IMR-90 (cell line): Measurements from ENCODE around the gene ZFPM1. TPM values are rescaled to one million over a fixed set of nuclear protein-coding genes. Genes with fewer than 3 reads are reported as not detected.

Experiments
- ATAC-seq: fragments of 200-7000 bp; cut with Tn5 transposase; 2 replicates; pipeline ENCODE4 v1.9.1; 2020; ENCODE audit warnings: low read depth, mild to moderate bottlenecking, moderate library complexity
- BruUV-seq: library from RNA; stranded (reverse); fragments of 400-500 nt; replicated peaks from 2 replicates; lab custom pipeline; 2021; lab: Mats Ljungman, UMichigan
- CTCF ChIA-PET: fragments of 300-600 bp; formaldehyde crosslinking; extraction: SDS; loops from one replicate; lab custom pipeline; 2021; ENCODE audit warnings: antibody characterized with exemption; lab: Yijun Ruan, JAX
- POLR2A ChIA-PET: fragments of 300-600 bp; sonication (Branson Sonifier 250); formaldehyde crosslinking; loops from one replicate; lab custom pipeline; 2022; ENCODE audit warnings: antibody characterized with exemption; ENCODE audit not compliant: unreplicated experiment; lab: Charles Lee
- DNase-seq: peaks from one replicate; pipeline ENCODE4 v3.0.0; 2013
- H2AFZ ChIP-seq: replicated peaks from 2 replicates; pipeline ENCODE3; 2013; ENCODE audit warnings: low read length, mild to moderate bottlenecking; ENCODE audit not compliant: poor library complexity
- H2AK5ac ChIP-seq: 2 replicates; pipeline ENCODE4 v1.6.1; 2013; ENCODE audit warnings: low read depth, low read length, inconsistent platforms
- H2AK9ac ChIP-seq: replicated peaks from 2 replicates; pipeline ENCODE3; 2013; ENCODE audit warnings: mild to moderate bottlenecking, low read depth, low read length, moderate library complexity; ENCODE audit not compliant: poor library complexity
- H2BK120ac ChIP-seq: 2 replicates; pipeline ENCODE4 v1.6.1; 2013; ENCODE audit warnings: low read depth, low read length, inconsistent platforms
- H2BK15ac ChIP-seq: 3 replicates; pipeline ENCODE4 v1.6.1; 2013; ENCODE audit warnings: low read depth, low read length, inconsistent platforms
- H2BK20ac ChIP-seq: 2 replicates; pipeline ENCODE4 v1.6.1; 2013; ENCODE audit warnings: low read depth, mild to moderate bottlenecking, inconsistent platforms, low read length, moderate library complexity
- H2BK5ac ChIP-seq: 2 replicates; pipeline ENCODE4 v1.6.1; 2013; ENCODE audit warnings: mild to moderate bottlenecking, low read depth, low read length, inconsistent platforms; ENCODE audit not compliant: poor library complexity, severe bottlenecking
- H3K14ac ChIP-seq: replicated peaks from 2 replicates; pipeline ENCODE4 v1.6.1; 2013; ENCODE audit warnings: low read depth, low read length, inconsistent platforms
- H3K18ac ChIP-seq: 2 replicates; pipeline ENCODE4 v1.6.1; 2013; ENCODE audit warnings: low read depth, low read length, control low read depth
- H3K23ac ChIP-seq: 2 replicates; pipeline ENCODE4 v1.6.1; 2013; ENCODE audit warnings: low read depth, low read length, inconsistent platforms
- H3K27ac ChIP-seq: 2 replicates; pipeline ENCODE4 v1.5.1; 2013; ENCODE audit warnings: mild to moderate bottlenecking, control low read depth, low read length; ENCODE audit not compliant: insufficient read depth
- H3K27me3 ChIP-seq: 2 replicates; pipeline ENCODE4 v1.6.1; 2013; ENCODE audit warnings: low read length; ENCODE audit not compliant: control insufficient read depth, insufficient read depth
- H3K36me3 ChIP-seq: 2 replicates; pipeline ENCODE4 v1.6.1; 2013; ENCODE audit warnings: low read length, mixed read lengths; ENCODE audit not compliant: control insufficient read depth, insufficient read depth
- H3K4ac ChIP-seq: 2 replicates; pipeline ENCODE4 v1.6.1; 2013; ENCODE audit warnings: low read depth, low read length, inconsistent platforms
- H3K4me1 ChIP-seq: 2 replicates; pipeline ENCODE4 v1.6.1; 2013; ENCODE audit warnings: low read length, mixed read lengths; ENCODE audit not compliant: control insufficient read depth, insufficient read depth
- H3K4me2 ChIP-seq: 2 replicates; pipeline ENCODE4 v1.6.1; 2013; ENCODE audit warnings: low read depth, mild to moderate bottlenecking, control low read depth, low read length, moderate library complexity
- H3K4me3 ChIP-seq: 2 replicates; pipeline ENCODE4 v1.5.1; 2013; ENCODE audit warnings: low read depth, mild to moderate bottlenecking, control low read depth, low read length, moderate library complexity; ENCODE audit not compliant: insufficient read depth
- H3K56ac ChIP-seq: 2 replicates; pipeline ENCODE4 v1.6.1; 2013; ENCODE audit warnings: low read length, inconsistent platforms; ENCODE audit not compliant: insufficient read depth; ENCODE audit errors: extremely low read depth
- H3K79me1 ChIP-seq, 2 experiments: 2 replicates each; pipeline ENCODE4 v1.6.1; 2013; ENCODE audit warnings: low read length in 2 of 2, inconsistent platforms in 1 of 2, low read depth in 1 of 2
- H3K9ac ChIP-seq: 2 replicates; pipeline ENCODE4 v1.6.1; 2013; ENCODE audit warnings: low read depth, low read length, control low read depth
- H3K9me1 ChIP-seq: 2 replicates; pipeline ENCODE4 v1.6.1; 2013; ENCODE audit warnings: low read length, inconsistent platforms; ENCODE audit not compliant: insufficient read depth
- H3K9me3 ChIP-seq: 2 replicates; pipeline ENCODE4 v1.6.1; 2013; ENCODE audit warnings: low read length; ENCODE audit not compliant: control insufficient read depth, insufficient read depth
- H4K20me1 ChIP-seq: 2 replicates; pipeline ENCODE4 v1.6.1; 2013; ENCODE audit warnings: low read length, inconsistent platforms; ENCODE audit not compliant: insufficient read depth
- H4K5ac ChIP-seq: 2 replicates; pipeline ENCODE4 v1.6.1; 2013; ENCODE audit warnings: mild to moderate bottlenecking, low read depth, low read length, control low read depth
- H4K8ac ChIP-seq, 2 experiments: 2 replicates each; pipeline ENCODE4 v1.6.1; 2013; ENCODE audit warnings: low read depth in 2 of 2, low read length in 2 of 2, control low read depth in 1 of 2, inconsistent platforms in 1 of 2
- H4K91ac ChIP-seq: 2 replicates; pipeline ENCODE4 v1.6.1; 2013; ENCODE audit warnings: low read depth, low read length, inconsistent platforms; ENCODE audit not compliant: insufficient read depth
- BHLHE40 ChIP-seq: fragments of 150-350 bp; IDR thresholded peaks from 2 replicates; pipeline ENCODE4 v1.6.1; 2016; ENCODE audit warnings: mild to moderate bottlenecking, low read depth, low read length
- CEBPB ChIP-seq: IDR thresholded peaks from 2 replicates; pipeline ENCODE4 v1.6.1; 2012; ENCODE audit warnings: low read depth, low read length, improper control_type of control experiment
- CHD1 ChIP-seq: IDR thresholded peaks from 2 replicates; pipeline ENCODE4 v1.6.1; 2012; ENCODE audit warnings: low read depth, low read length, improper control_type of control experiment
- FOS ChIP-seq: fragments of 150-350 bp; IDR thresholded peaks from 2 replicates; pipeline ENCODE4 v1.6.1; 2016; ENCODE audit warnings: low read depth, low read length
- MAFK ChIP-seq: IDR thresholded peaks from 2 replicates; pipeline ENCODE4 v1.6.1; 2012; ENCODE audit warnings: low read depth, low read length, improper control_type of control experiment
- MXI1 ChIP-seq: IDR thresholded peaks from 2 replicates; pipeline ENCODE4 v1.6.1; 2012; ENCODE audit warnings: low read depth, mild to moderate bottlenecking, low read length, moderate library complexity, borderline replicate concordance
- NFE2L2 ChIP-seq: fragments of 150-350 bp; IDR thresholded peaks from 2 replicates; pipeline ENCODE4 v1.6.1; 2016; ENCODE audit warnings: low read depth, mild to moderate bottlenecking, low read length
- RCOR1 ChIP-seq: IDR thresholded peaks from 2 replicates; pipeline ENCODE4 v1.6.1; 2012; ENCODE audit warnings: mild to moderate bottlenecking, low read length, improper control_type of control experiment; ENCODE audit not compliant: insufficient replicate concordance
- RFX5 ChIP-seq: IDR thresholded peaks from 2 replicates; pipeline ENCODE4 v1.8.0; 2012; ENCODE audit warnings: low read depth, mild to moderate bottlenecking, low read length, moderate library complexity
- SMC3 ChIP-seq: fragments of 150-350 bp; IDR thresholded peaks from 2 replicates; pipeline ENCODE4 v1.6.1; 2016; ENCODE audit warnings: low read depth, mild to moderate bottlenecking, antibody characterized with exemption, low read length, moderate library complexity
- WGBS, 2 experiments: methylation state at CpG; one replicate each; pipeline versions ENCODE4 v1.1.5 to v1.1.7; 2013; ENCODE audit warnings: missing lambda C conversion rate in 2 of 2; ENCODE audit not compliant: insufficient read length in 1 of 2; ENCODE audit errors: extremely low coverage in 2 of 2; 5-methylcytosine and 5-hydroxymethylcytosine counted together
- dilution Hi-C: fragments of 300-500 bp; cut with HindIII; formaldehyde crosslinking; loops from one replicate; pipeline ENCODE4 v1.14.3; 2018; ENCODE audit warnings: low sequenced_read_pairs; ENCODE audit not compliant: unreplicated experiment
- in situ Hi-C: fragments of 300-500 bp; cut with MboI; formaldehyde crosslinking; loops from 3 replicates; pipeline ENCODE4 v1.14.3; 2019; ENCODE audit warnings: low sequenced_read_pairs, inconsistent platforms, mixed read lengths
- intact Hi-C: fragments of 100-400 bp; cut with micrococcal nuclease; formaldehyde crosslinking; loops from 2 replicates; pipeline ENCODE4 v1.10.0; 2022
- polyA plus RNA-seq, 3 experiments: library from polyadenylated mRNA; depleted of rRNA; stranded (reverse); fragments of >200 nt; gene quantifications; 2 replicates each; pipeline ENCODE4 v1.2.3, GENCODE V29; 2012; ENCODE audit warnings: low replicate concordance in 1 of 3
- total RNA-seq: library from RNA; depleted of rRNA; stranded (reverse); fragments of >200 nt; gene quantifications from 2 replicates; pipeline ENCODE4 v1.2.3, GENCODE V29; 2012
- TF ChIP-seq, protein P1 (sequence below): conservative IDR thresholded peaks from 2 replicates; pipeline ENCODE4 v1.5.1; 2012; ENCODE audit warnings: mild to moderate bottlenecking, low read depth, low read length, improper control_type of control experiment
- TF ChIP-seq, protein P2 (sequence below): fragments of 150-350 bp; IDR thresholded peaks from 2 replicates; pipeline ENCODE4 v1.6.1; 2017; ENCODE audit warnings: mild to moderate bottlenecking, antibody characterized with exemption, low read length, low read depth

ZFPM1 gene
- total and polyA plus RNA-seq, 2 of the 4 experiments (the other 2 are of a cell fraction): 0.36 to 1.1 TPM

DNA sequence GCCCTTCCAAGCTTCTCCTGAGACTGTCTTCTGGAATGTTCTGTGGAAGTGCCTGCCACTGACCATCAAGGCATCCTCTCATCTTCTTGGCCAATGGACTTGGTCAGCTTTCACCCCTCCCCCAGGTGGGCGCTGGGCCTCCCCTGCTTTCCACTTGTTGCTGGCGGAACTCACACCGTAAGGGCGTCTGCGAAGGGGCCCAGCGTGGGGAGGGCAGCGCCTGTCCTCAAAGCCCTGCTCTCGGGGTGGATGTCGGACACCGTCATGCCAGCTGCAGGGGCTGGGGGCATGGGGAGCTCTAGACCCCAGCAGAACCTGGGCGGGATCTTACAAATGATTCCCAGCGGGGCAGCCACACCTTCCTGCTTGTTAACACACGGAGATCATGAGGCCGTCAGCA is 11.6 kb upstream of the ZFPM1 start:
- intact Hi-C loops: no loop called here
- dilution Hi-C loops: no loop called here
- 98% methylated on average over 7 of the region's 14 CpGs; no CpG with 5 or more reads in 1 of the 2 experiments for WGBS, 2 experiments

More for the DNA sequence above, 11.6 kb upstream of the ZFPM1 start:
- Histone ChIP-seq H3K9ac (no peak overlapping the region), H3K14ac (no peak overlapping the region), H4K91ac (peak overlapping the region; percentile 35; the same call in 1 of the 2 replicates), H3K27me3 (no peaks in the 10 kb centered on the region), H3K9me3 (no peaks in the 10 kb centered on the region), H3K4me1 (peaks cover 6% of the 10 kb centered on the region), H3K36me3 (peaks cover 30% of the 10 kb centered on the region; the same call in 1 of the 2 replicates), H3K4me3 (no peak overlapping the region), H3K27ac (no peak overlapping the region), H3K56ac (no peak overlapping the region), H2BK20ac (no peak overlapping the region), H3K23ac (no peak overlapping the region), H2BK5ac (no peak overlapping the region), H4K5ac (no peak overlapping the region), H2AK9ac (peak overlapping the region; percentile 62), H2BK120ac (no peak overlapping the region), H4K8ac (no peak overlapping the region), H4K20me1 (peaks cover 61% of the 10 kb centered on the region), H2AK5ac (no peak overlapping the region), H3K4ac (no peak overlapping the region), H3K4me2 (no peak overlapping the region), H3K9me1 (peaks cover 2% of the 10 kb centered on the region; the same call in 1 of the 2 replicates), H3K18ac (no peak overlapping the region), H3K79me1 (peaks cover 4 to 11% of the 10 kb centered on the region in 2 experiments; a peak in 3 of 4 replicates), H2BK15ac (no peak overlapping the region), H2AFZ (no peak overlapping the region)
- no peak for TF ChIP-seq MXI1
- no peak for TF ChIP-seq FOS
- TF ChIP-seq, protein P1, sequence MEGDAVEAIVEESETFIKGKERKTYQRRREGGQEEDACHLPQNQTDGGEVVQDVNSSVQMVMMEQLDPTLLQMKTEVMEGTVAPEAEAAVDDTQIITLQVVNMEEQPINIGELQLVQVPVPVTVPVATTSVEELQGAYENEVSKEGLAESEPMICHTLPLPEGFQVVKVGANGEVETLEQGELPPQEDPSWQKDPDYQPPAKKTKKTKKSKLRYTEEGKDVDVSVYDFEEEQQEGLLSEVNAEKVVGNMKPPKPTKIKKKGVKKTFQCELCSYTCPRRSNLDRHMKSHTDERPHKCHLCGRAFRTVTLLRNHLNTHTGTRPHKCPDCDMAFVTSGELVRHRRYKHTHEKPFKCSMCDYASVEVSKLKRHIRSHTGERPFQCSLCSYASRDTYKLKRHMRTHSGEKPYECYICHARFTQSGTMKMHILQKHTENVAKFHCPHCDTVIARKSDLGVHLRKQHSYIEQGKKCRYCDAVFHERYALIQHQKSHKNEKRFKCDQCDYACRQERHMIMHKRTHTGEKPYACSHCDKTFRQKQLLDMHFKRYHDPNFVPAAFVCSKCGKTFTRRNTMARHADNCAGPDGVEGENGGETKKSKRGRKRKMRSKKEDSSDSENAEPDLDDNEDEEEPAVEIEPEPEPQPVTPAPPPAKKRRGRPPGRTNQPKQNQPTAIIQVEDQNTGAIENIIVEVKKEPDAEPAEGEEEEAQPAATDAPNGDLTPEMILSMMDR: no peak
- no peak for TF ChIP-seq CEBPB
- TF ChIP-seq SMC3: no peak
- TF ChIP-seq RFX5: no peak
- TF ChIP-seq RCOR1: no peak
- no peak for TF ChIP-seq NFE2L2
- no peak for TF ChIP-seq CHD1
- TF ChIP-seq MAFK: no peak
- TF ChIP-seq, protein P2, sequence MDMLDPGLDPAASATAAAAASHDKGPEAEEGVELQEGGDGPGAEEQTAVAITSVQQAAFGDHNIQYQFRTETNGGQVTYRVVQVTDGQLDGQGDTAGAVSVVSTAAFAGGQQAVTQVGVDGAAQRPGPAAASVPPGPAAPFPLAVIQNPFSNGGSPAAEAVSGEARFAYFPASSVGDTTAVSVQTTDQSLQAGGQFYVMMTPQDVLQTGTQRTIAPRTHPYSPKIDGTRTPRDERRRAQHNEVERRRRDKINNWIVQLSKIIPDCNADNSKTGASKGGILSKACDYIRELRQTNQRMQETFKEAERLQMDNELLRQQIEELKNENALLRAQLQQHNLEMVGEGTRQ: no peak
- no peak for TF ChIP-seq BHLHE40
- ChIA-PET CTCF (no interaction called here), POLR2A (no interaction called here)
- in situ Hi-C loops: no loop called here
- DNase-seq: no peak
- ATAC-seq: no peak
- BruUV-seq: no TSS peak
